SK-N-SH (cell line): Measurements from ENCODE around the gene TAOK3. TPM values are rescaled to one million over a fixed set of nuclear protein-coding genes. Genes with fewer than 3 reads are reported as not detected.
A peak's percentile ranks its signal among the peaks of the same experiment; 100 is the strongest.

Experiments
- CTCF ChIA-PET: fragments of 300-600, 350-600 bp; formaldehyde crosslinking; extraction: SDS; loops from one replicate; lab custom pipeline; 2021; lab: Yijun Ruan, JAX
- POLR2A ChIA-PET: fragments of 350-600 bp; sonication (Branson Sonifier 250); formaldehyde crosslinking; extraction: SDS; loops from one replicate; lab custom pipeline; 2020; ENCODE audit warnings: antibody characterized with exemption, inconsistent platforms; lab: Yijun Ruan, JAX
- DNase-seq: peaks from one replicate; pipeline ENCODE4 v3.0.0; 2012
- H2AFZ ChIP-seq: fragments of 200-600 bp; sonication (generic); 2 replicates; pipeline ENCODE4 v1.8.1; 2016; ENCODE audit warnings: antibody characterized with exemption, mild to moderate bottlenecking, low read depth
- H3F3A ChIP-seq: fragments of 200-600 bp; sonication (generic); replicated peaks from 2 replicates; pipeline ENCODE3; 2016; ENCODE audit warnings: antibody characterized with exemption, mild to moderate bottlenecking; ENCODE audit not compliant: insufficient read depth
- H3K27ac ChIP-seq, 2 experiments: fragments of 200-500 bp in 1 of 2; fragments of 200-600 bp in 1 of 2; sonication (Bioruptor generic) in 1 of 2; sonication (generic), shearing (Covaris generic) in 1 of 2; 2 replicates each; pipeline versions ENCODE4 v1.5.1 to v1.6.1; 2014 to 2016; ENCODE audit warnings: low read depth in 2 of 2, inconsistent platforms in 1 of 2, low read length in 1 of 2, mild to moderate bottlenecking in 1 of 2, mixed read lengths in 1 of 2
- H3K27me3 ChIP-seq: fragments of 200-600 bp; sonication (generic), shearing (Covaris generic); 2 replicates; pipeline ENCODE4 v1.6.1; 2016; ENCODE audit warnings: mixed run types; ENCODE audit not compliant: insufficient read depth
- H3K36me3 ChIP-seq, 2 experiments: fragments of 200-500 bp in 1 of 2; fragments of 200-600 bp in 1 of 2; sonication (Bioruptor generic) in 1 of 2; sonication (generic) in 1 of 2; replicated peaks in 1 of 2; 2 replicates each; pipeline versions ENCODE3 to v1.5.1; 2014 to 2016; ENCODE audit warnings: low read length in 1 of 2, mild to moderate bottlenecking in 1 of 2; ENCODE audit not compliant: insufficient read depth in 2 of 2, control insufficient read depth in 1 of 2
- H3K4me1 ChIP-seq, 2 experiments: fragments of 200-500 bp in 1 of 2; fragments of 200-600 bp in 1 of 2; sonication (Bioruptor generic) in 1 of 2; sonication (generic), shearing (Covaris generic) in 1 of 2; 2 replicates each; pipeline versions ENCODE4 v1.5.1 to v1.6.1; 2014 to 2016; ENCODE audit warnings: low read depth in 1 of 2, low read length in 1 of 2, mixed run types in 1 of 2; ENCODE audit not compliant: insufficient read depth in 2 of 2, control insufficient read depth in 1 of 2
- H3K4me2 ChIP-seq: fragments of 200-600 bp; sonication (generic), shearing (Covaris generic); 2 replicates; pipeline ENCODE4 v1.6.1; 2017; ENCODE audit warnings: mixed run types
- H3K4me3 ChIP-seq, 2 experiments: fragments of 200-500 bp in 1 of 2; fragments of 200-600 bp in 1 of 2; sonication (Bioruptor generic) in 1 of 2; sonication (generic), shearing (Covaris generic) in 1 of 2; 2 replicates each; pipeline versions ENCODE4 v1.5.1 to v1.8.1; 2014 to 2016; ENCODE audit warnings: low read depth in 2 of 2, inconsistent platforms in 1 of 2, low read length in 1 of 2, mild to moderate bottlenecking in 1 of 2, mixed read lengths in 1 of 2, moderate library complexity in 1 of 2
- H3K79me2 ChIP-seq: fragments of 200-600 bp; sonication (generic); 2 replicates; pipeline ENCODE4 v1.8.1; 2017; ENCODE audit warnings: mild to moderate bottlenecking; ENCODE audit not compliant: insufficient read depth
- H3K9ac ChIP-seq: fragments of 200-600 bp; sonication (generic); 2 replicates; pipeline ENCODE4 v1.6.1; 2017; ENCODE audit warnings: mixed run types
- H3K9me2 ChIP-seq: fragments of 200-600 bp; sonication (generic); 2 replicates; pipeline ENCODE4 v1.6.1; 2017; ENCODE audit warnings: mixed run types
- H3K9me3 ChIP-seq: fragments of 200-600 bp; sonication (generic); 2 replicates; pipeline ENCODE4 v1.6.1; 2017; ENCODE audit warnings: mixed run types, mild to moderate bottlenecking, moderate library complexity
- H4K20me1 ChIP-seq: fragments of 200-600 bp; sonication (generic); 2 replicates; pipeline ENCODE4 v1.6.1; 2017; ENCODE audit warnings: mild to moderate bottlenecking, mixed run types; ENCODE audit not compliant: insufficient read depth
- EP300 ChIP-seq, 2 experiments: IDR thresholded peaks; 2 replicates each; pipeline versions ENCODE4 v1.4.0 to v1.6.1; 2012; ENCODE audit warnings: borderline replicate concordance in 1 of 2, low read depth in 1 of 2, low read length in 1 of 2
- EZH2phosphoT487 ChIP-seq: fragments of 200-600 bp; sonication (generic); IDR thresholded peaks from 2 replicates; pipeline ENCODE4 v1.6.1; 2017; ENCODE audit warnings: low read depth, mixed run types, mild to moderate bottlenecking, antibody characterized with exemption, moderate library complexity, borderline replicate concordance
- FOSL2 ChIP-seq: IDR thresholded peaks from 2 replicates; pipeline ENCODE4 v1.4.0; 2012; ENCODE audit warnings: low read depth, mild to moderate bottlenecking, moderate library complexity, borderline replicate concordance
- FOXJ3 ChIP-seq: sonication (generic); formaldehyde crosslinking; IDR thresholded peaks from 2 replicates; pipeline ENCODE4 v1.5.1; 2020; ENCODE audit warnings: mild to moderate bottlenecking, missing genetic modification reagents
- FOXM1 ChIP-seq: IDR thresholded peaks from 2 replicates; pipeline ENCODE4 v1.4.0; 2012; ENCODE audit warnings: low read depth, mild to moderate bottlenecking
- GABPA ChIP-seq: IDR thresholded peaks from 2 replicates; pipeline ENCODE4 v1.4.0; 2012; ENCODE audit warnings: low read depth, mild to moderate bottlenecking
- GATA2 ChIP-seq: sonication (generic); formaldehyde crosslinking; IDR thresholded peaks from 2 replicates; pipeline ENCODE4 v1.5.0; 2020; ENCODE audit warnings: mild to moderate bottlenecking, missing genetic modification reagents
- JUND ChIP-seq: IDR thresholded peaks from 2 replicates; pipeline ENCODE4 v1.4.0; 2012
- MXI1 ChIP-seq: IDR thresholded peaks from 2 replicates; pipeline ENCODE4 v1.6.1; 2012; ENCODE audit warnings: mild to moderate bottlenecking, low read depth, low read length, improper control_type of control experiment
- NFIC ChIP-seq: IDR thresholded peaks from 2 replicates; pipeline ENCODE4 v1.4.0; 2012; ENCODE audit warnings: borderline replicate concordance
- NRF1 ChIP-seq: IDR thresholded peaks from 2 replicates; pipeline ENCODE4 v1.6.1; 2012; ENCODE audit warnings: low read depth, mild to moderate bottlenecking, low read length
- POLR2AphosphoS5 ChIP-seq: IDR thresholded peaks from 2 replicates; pipeline ENCODE4 v1.6.1; 2012; ENCODE audit warnings: low read depth, low read length
- RCOR1 ChIP-seq: fragments of 150-350 bp; IDR thresholded peaks from 2 replicates; pipeline ENCODE4 v1.6.1; 2017; ENCODE audit warnings: antibody characterized with exemption, low read length
- RFX5 ChIP-seq: IDR thresholded peaks from 2 replicates; pipeline ENCODE4 v1.6.1; 2012; ENCODE audit warnings: mild to moderate bottlenecking, improper control_type of control experiment, low read length
- TAF1 ChIP-seq: IDR thresholded peaks from 2 replicates; pipeline ENCODE4 v1.6.1; 2012; ENCODE audit warnings: low read depth, mild to moderate bottlenecking, low read length, moderate library complexity, borderline replicate concordance
- TCF12 ChIP-seq: IDR thresholded peaks from 2 replicates; pipeline ENCODE4 v1.4.0; 2012
- YY1 ChIP-seq: IDR thresholded peaks from 2 replicates; pipeline ENCODE4 v1.4.0; 2012; ENCODE audit warnings: low read depth, mild to moderate bottlenecking
- WGBS: methylation state at CpG from one replicate; pipeline ENCODE4 v1.1.6; 2017; ENCODE audit warnings: low lambda C conversion rate; 5-methylcytosine and 5-hydroxymethylcytosine counted together
- polyA plus RNA-seq, 3 experiments: library from polyadenylated mRNA; depleted of rRNA; stranded (reverse); fragments of >200 nt; gene quantifications; 2 replicates each; pipeline ENCODE4 v1.2.3, GENCODE V29; 2012
- TF ChIP-seq, protein P1 (sequence below): IDR thresholded peaks from 2 replicates; pipeline ENCODE4 v1.4.0; 2012; ENCODE audit warnings: low read depth
- TF ChIP-seq, protein P2 (sequence below): fragments of 150-350 bp; IDR thresholded peaks from 2 replicates; pipeline ENCODE4 v1.6.1; 2016; ENCODE audit warnings: mild to moderate bottlenecking, low read depth, low read length
- TF ChIP-seq, protein P3 (sequence below): IDR thresholded peaks from 2 replicates; pipeline ENCODE4 v1.6.1; 2012; ENCODE audit warnings: mild to moderate bottlenecking, low read depth, low read length, moderate library complexity
- TF ChIP-seq, protein P4 (sequence below): IDR thresholded peaks from 2 replicates; pipeline ENCODE4; 2012

The TAOK3 gene
- polyA plus RNA-seq, 1 of the 3 experiments (the other 2 are of a cell fraction): 18.1 TPM

DNA sequence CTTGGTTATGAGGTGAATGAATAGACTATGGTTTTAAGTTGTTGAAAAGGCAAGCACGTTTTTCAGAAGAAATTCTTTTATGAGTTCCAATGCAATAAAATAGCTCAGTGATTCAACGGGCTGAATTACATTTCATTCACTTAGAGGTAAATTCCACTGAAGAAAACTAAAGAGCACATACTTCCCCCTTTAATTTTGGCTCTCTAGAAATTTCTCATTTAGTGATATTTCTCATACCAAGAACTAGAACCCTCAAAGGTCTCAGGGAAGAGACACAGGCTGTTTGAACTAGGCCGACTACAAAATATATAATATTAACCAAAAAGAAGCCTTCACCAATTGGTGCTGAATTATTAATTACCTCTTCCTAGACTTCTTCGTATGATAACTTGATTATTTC is 68.6 kb downstream of the TAOK3 start:
- Histone ChIP-seq H3K36me3 (no peaks in the 10 kb centered on the region), H3K4me3 (no peak overlapping the region)
- 87% methylated on average over 4 of the region's 4 CpGs for WGBS
- POLR2A ChIA-PET: no interaction called here
- TF ChIP-seq GATA2 (CRISPR knock-in tag) (no peak), FOSL2 (no peak), RFX5 (no peak), NFIC (no peak), YY1 (no peak), MXI1 (no peak), TAF1 (no peak)
- TF ChIP-seq, protein P1, sequence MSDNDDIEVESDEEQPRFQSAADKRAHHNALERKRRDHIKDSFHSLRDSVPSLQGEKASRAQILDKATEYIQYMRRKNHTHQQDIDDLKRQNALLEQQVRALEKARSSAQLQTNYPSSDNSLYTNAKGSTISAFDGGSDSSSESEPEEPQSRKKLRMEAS: no peak
- TF ChIP-seq, protein P2, sequence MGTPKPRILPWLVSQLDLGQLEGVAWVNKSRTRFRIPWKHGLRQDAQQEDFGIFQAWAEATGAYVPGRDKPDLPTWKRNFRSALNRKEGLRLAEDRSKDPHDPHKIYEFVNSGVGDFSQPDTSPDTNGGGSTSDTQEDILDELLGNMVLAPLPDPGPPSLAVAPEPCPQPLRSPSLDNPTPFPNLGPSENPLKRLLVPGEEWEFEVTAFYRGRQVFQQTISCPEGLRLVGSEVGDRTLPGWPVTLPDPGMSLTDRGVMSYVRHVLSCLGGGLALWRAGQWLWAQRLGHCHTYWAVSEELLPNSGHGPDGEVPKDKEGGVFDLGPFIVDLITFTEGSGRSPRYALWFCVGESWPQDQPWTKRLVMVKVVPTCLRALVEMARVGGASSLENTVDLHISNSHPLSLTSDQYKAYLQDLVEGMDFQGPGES: no peak
- TF ChIP-seq, all 33 proteins: peak for 0
- Histone ChIP-seq H3K9me2 (no peaks in the 10 kb centered on the region), H3K79me2 (peaks cover 27% of the 10 kb centered on the region; the same call in 1 of the 2 replicates), H3K27ac (no peak overlapping the region), H3F3A (peaks cover 36% of the 10 kb centered on the region), H2AFZ (no peak overlapping the region), H3K9me3 (no peaks in the 10 kb centered on the region), H3K4me2 (no peak overlapping the region), H3K27me3 (no peaks in the 10 kb centered on the region), H3K4me1 (peaks cover 5 to 31% of the 10 kb centered on the region in 2 experiments; a peak in 2 of 4 replicates), H4K20me1 (no peaks in the 10 kb centered on the region), H3K9ac (no peak overlapping the region)
- no peak for DNase-seq
- CTCF ChIA-PET: interaction anchor here (0.9 kb wide), 1 partner anchor 12 kb away, joined by 3 read pairs; no protein-coding TSS in a partner anchor

DNA sequence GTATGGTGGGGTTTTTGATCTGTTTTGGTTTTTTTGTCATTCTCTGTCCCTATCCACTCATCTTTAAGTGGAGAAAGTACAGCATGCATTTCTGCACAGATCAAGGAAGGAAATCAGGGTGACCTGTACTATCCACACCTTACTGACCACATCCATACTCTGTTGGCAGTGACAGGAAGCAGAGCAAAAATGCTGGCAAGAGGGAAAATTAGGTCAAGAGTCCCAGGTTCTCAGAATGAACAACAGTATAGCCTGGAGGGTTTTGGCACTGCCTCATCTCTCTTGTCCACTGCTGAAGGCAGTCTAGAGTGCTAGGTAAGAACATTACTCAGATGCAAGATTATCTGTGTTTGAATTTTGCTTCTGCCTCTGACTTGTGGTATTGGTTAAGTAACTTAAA is 70.7 kb downstream of the TAOK3 start:
- Histone ChIP-seq H3K4me1 (peaks cover 5 to 16% of the 10 kb centered on the region in 2 experiments; a peak in 2 of 4 replicates), H4K20me1 (no peaks in the 10 kb centered on the region), H3K9me3 (no peaks in the 10 kb centered on the region), H3K4me3 (no peak overlapping the region), H2AFZ (no peak overlapping the region), H3K9me2 (no peaks in the 10 kb centered on the region), H3K27ac (no peak overlapping the region), H3K4me2 (no peak overlapping the region), H3K79me2 (peaks cover 22% of the 10 kb centered on the region; the same call in 1 of the 2 replicates), H3F3A (peaks cover 19% of the 10 kb centered on the region), H3K9ac (no peak overlapping the region), H3K27me3 (no peaks in the 10 kb centered on the region), H3K36me3 (no peaks in the 10 kb centered on the region)
- POLR2A ChIA-PET: no interaction called here
- no peak for TF ChIP-seq NRF1
- no peak for TF ChIP-seq FOXM1
- peak in 1 of 2 experiments; percentile 7; a peak in 1 of 4 replicates for TF ChIP-seq EP300 (IDR thresholded peaks at IDR 0.05; ENCODE audit: borderline replicate concordance in 1 of 2, low read depth in 1 of 2, low read length in 1 of 2)
- TF ChIP-seq RCOR1: no peak
- TF ChIP-seq, protein P3, sequence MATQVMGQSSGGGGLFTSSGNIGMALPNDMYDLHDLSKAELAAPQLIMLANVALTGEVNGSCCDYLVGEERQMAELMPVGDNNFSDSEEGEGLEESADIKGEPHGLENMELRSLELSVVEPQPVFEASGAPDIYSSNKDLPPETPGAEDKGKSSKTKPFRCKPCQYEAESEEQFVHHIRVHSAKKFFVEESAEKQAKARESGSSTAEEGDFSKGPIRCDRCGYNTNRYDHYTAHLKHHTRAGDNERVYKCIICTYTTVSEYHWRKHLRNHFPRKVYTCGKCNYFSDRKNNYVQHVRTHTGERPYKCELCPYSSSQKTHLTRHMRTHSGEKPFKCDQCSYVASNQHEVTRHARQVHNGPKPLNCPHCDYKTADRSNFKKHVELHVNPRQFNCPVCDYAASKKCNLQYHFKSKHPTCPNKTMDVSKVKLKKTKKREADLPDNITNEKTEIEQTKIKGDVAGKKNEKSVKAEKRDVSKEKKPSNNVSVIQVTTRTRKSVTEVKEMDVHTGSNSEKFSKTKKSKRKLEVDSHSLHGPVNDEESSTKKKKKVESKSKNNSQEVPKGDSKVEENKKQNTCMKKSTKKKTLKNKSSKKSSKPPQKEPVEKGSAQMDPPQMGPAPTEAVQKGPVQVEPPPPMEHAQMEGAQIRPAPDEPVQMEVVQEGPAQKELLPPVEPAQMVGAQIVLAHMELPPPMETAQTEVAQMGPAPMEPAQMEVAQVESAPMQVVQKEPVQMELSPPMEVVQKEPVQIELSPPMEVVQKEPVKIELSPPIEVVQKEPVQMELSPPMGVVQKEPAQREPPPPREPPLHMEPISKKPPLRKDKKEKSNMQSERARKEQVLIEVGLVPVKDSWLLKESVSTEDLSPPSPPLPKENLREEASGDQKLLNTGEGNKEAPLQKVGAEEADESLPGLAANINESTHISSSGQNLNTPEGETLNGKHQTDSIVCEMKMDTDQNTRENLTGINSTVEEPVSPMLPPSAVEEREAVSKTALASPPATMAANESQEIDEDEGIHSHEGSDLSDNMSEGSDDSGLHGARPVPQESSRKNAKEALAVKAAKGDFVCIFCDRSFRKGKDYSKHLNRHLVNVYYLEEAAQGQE: no peak
- TF ChIP-seq GABPA: no peak
- no peak for TF ChIP-seq FOXJ3
- TF ChIP-seq POLR2AphosphoS5: no peak
- peak; percentile 28; the same call in 1 of the 2 replicates for TF ChIP-seq TCF12
- TF ChIP-seq EZH2phosphoT487: no peak
- TF ChIP-seq JUND: no peak
- TF ChIP-seq, protein P4, sequence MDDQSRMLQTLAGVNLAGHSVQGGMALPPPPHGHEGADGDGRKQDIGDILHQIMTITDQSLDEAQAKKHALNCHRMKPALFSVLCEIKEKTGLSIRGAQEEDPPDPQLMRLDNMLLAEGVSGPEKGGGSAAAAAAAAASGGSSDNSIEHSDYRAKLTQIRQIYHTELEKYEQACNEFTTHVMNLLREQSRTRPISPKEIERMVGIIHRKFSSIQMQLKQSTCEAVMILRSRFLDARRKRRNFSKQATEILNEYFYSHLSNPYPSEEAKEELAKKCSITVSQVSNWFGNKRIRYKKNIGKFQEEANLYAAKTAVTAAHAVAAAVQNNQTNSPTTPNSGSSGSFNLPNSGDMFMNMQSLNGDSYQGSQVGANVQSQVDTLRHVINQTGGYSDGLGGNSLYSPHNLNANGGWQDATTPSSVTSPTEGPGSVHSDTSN: peak; percentile 14; the same call in 1 of the 2 replicates
- CTCF ChIA-PET: interaction anchor here (1.4 kb wide), 1 partner anchor 119 kb away, joined by 4 read pairs; no protein-coding TSS in a partner anchor
- DNase-seq: no peak
